ENCODE data around the gene ALPI.

Gene ALPI

DNA sequence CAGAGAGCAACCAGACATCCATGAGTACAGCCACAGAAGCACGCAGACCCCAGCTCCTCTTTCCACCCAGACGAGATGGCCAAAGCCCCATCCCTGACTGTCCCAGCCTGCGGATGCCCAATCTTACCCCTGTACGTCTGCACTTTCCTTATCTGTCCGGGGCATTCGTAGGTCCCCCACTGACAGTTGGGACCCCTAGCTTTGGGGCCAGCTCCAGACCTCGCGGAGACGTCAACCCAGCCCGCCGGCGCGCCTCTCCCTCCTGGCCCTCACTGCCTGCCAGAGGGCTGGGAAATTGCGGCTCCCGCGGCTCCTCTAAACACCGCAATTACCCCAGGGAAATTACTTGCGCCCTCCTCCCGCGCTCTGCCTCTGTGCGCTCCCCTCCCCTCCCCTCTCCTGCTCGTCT is 29.4 kb downstream of the ALPI start:
- DNase-seq (ENCODE audit: low read depth in 3 of 3), result no peak

DNA sequence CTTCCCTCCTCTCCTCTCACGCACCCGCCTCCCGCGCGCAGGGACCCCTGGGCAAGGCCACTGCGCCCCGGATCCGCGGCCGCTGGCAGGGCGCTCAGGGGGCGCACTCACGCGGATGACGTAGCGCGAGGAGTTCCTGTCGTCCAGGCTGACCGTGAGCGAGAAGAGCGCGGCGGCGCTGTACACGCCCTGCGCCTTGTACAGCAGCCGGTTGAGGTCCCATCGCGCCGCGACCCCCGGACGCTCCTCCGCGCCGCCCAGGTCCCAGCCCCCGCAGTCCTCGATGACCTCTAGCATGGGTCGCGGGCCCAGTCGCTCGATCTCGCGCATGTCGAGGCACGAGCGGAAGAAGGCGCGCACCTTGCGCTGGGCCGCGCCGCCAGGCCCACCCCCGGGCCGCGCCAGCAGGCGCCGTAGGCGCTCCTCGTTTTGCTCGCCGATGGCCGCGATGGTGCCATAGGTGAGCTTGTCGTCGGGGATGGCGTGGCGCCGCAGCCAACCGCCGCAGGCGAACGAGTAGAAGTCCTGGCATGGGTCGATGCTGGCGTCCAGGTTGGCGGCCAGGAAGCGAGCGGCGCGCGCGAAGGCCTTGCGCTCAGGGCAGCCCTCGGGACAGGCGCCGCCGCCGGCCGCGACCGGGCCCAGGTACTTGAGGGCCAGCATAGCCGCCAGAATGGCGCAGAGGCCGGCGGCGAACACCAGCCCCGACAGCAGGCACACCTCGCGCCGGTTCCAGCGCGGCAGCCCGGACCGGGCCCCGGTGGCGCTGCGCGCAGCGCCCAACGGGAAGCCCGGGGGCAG is 30.0 kb downstream of the ALPI start:
- DNase-seq (ENCODE audit: low read depth in 3 of 3), result no peak

DNA sequence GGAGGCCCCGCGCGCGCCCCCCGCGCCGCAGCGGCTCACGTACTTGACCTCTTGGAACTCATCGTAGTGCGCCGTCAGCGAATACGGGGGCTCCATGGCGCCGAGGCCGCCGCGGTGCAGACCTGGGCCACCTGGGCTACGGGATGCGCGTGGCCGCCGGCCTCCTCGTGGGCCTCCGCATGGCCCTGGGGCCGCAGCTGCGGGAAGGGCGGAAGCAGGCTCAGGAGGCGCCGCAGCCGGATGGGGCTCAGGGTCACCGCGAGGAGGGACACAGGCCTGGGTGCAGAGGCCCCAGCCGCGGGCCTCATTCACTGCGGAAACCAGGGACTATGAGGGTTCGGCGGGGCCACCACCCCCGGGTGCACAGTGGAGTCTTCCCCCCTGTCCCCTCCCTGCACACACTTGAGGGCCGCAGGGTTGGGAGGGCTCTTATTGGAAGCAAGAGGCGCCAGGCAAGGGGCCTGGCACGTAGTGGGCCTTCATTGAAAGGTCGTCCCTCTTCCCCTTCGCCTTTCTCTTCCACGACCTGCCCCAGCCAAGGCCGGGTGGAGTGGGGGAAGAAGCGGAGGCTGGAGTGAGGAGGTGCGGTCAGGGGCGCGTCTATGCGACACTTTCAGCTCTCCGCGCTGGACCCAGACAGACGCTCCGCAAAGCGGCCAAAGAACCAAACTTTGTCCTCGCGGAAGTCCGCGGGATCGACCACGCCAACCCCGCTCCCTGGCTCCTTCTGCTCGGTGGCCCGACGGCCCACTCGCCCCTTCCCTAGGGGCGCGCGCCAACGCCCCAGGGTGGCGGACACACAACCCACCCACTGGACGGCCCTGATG is 30.8 kb downstream of the ALPI start:
- no peak for DNase-seq (ENCODE audit: low read depth in 3 of 3)

DNA sequence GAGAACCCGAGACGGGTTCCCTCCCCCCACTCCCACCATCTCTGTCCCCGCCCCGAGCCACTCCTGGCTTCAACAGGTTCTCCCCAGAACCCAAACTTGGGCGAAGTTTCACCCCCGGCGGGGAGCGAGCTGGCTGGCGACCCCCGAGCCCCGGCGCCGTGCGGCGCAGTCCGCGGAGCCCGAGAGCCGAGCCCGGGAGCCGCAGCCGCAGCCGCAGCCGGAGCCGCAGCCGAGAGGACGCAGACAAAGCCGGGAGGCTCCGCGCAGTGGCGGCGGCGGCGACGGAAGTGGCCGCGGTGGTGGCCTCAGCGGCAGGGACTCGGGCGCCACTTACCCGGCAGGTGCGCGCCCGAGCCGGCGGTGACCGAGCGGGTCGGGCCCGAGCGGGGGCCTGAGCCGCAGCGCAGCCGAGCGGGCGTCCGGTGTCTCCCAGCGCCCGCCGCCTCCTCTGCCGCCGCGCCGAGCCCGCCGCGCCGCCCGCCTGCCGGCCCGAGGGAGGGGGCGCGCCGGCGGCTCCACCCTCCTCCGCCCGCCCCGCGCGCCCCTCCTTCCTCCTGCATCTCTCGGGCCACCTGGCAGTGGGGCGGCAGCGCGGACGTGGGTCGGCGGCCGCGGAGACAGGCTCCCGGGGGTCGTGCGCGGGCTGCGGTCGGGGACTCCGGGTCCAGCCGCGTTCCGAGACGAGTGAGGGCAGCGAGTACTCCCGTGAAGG is 31.6 kb downstream of the ALPI start, which contains the start of gene ECEL1:
ECEL1 (minus strand) TSS at position 450 of the 712 bp plus-strand sequence. CDS start 1,181 bp downstream, outside the sequence.
- DNase-seq (ENCODE audit: low read depth in 3 of 3), result no peak

DNA sequence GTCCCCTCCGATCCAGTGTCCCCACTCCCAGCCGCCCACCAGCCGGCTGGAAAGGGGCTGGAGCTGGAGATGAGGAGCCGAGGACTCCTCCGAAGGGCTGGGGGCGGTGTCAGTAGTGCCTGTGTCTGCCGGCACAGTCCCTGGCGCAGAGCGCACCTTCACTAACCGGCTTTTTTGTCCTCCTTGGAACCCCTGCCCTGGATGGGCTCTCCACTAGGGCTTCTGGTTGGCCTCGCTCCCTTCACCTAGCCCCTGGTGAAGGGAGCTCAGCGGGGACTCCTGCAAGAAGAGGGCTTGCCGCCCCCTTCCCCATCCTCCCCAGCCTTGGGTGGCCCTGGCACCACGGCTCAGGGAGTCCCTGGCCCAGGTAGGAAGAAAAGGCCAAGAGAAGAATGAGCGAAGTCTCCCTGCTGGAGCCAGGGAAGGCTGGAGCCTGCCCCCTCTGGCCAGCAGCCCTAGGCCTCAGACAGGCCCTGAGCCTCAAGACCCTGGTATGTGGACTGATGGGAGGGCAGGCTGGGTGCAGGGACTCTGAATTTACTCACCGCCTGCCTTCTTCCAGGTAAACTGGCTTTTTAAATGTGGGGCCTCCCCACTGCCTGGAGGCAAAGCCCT is 32.3 kb downstream of the ALPI start:
- DNase-seq (ENCODE audit: low read depth in 3 of 3), result no peak

DNA sequence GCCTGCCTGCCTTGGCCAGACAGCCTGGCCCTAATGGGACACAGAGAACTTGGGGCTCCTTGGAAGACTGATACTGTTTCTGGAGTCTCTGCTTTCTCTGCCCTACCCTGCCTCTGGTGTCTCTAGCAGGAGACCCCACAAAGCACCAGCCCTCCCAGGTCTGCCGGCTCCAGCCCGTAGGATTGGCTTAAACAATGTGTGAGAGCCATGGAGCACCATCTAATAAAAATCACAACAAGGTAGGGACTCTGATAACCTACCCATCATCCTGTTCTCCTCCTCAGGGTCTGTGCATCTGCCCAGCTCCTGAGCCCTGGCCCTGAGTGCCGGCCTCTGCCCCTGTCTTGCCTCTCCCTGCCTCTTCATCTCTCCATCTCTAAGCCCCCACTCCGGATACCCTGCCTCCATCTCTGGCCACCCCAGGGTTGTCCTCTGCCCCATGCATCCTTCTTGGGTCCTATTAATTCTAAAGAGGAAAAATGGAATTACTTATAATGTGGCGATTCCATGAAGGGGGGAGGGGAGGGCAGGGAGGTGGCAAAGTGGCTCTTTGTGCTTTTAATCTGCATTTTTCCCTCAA is 32.9 kb downstream of the ALPI start:
- no peak for DNase-seq (ENCODE audit: low read depth in 3 of 3)

DNA sequence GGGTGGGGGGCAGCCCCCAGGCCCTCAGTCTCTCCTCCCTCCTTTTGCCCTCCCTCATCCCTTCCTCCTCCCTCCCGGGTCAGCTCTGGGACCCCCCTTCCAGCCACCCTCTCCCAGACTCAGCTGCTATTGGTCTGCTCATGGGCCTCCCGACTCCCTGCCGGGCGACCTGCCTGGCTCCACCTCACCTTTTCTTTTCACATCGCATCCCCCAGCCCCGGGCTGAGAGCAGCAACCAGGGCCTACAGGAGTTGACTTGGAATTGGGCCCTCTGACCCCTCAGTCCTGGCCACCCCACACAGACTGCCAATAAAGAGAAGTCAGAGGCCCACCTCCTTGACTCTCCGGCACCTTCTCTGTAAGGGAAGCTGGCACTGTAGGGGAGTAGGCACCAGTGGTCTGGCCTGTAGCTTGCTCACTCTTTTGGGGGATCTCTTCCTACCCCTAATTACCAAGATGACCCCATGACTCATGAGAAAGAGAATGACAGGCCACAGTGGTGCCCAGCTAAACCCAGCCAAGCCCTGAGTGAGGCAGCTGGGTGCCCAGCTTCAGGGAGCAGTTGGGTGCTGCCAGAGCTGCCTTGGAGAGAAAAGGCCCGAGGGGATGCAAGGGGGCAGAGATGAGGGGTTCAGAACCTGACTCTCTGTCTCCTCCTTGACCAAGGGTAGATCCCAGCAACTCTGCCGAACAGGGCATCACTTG is 33.7 kb downstream of the ALPI start:
- no peak for DNase-seq (ENCODE audit: low read depth in 3 of 3)

DNA sequence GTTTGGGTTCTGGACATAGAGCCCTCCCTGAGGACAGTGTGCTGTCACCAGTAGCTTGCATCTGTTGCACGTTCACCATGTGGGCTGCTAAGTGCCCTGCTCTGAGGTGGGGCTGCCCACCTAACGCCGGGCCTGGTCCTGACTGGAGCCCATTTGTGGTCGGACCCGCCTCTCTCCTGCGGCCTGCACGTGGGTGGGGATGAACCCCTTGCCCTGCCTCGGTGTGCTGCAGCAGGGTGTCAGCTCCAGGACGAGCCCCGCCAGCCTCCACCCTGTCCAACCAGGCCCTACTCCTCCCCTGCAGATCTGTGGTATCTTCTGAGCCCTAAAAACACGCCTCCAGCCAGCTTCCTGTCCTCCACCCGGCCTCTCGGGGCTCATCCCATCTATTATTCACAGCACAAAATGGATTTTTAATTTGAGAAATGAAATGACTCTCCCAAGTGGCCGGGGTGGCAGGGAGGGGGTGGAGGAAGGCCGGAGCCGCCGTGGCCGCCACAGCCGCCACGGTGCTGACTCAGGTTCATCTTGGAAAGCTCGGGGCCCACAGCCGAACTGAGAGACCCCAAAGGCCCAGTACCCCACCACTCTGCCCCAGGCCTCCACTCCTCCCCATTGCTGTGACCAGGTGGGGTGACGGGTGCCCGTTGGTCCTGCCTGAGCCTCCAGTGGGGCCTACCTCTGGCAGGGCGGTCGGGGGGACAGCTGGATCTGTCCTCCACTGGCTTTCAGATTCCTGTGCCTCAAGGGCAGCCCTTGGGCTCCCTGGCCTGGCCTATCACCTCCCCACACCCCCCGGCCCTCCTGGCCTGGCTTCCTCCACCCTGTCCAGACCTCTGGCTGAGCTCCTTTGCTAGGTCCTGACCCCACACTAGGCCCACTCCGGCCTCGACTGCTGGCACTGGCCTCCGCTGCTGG is 34.5 kb downstream of the ALPI start:
- DNase-seq (ENCODE audit: low read depth in 3 of 3), result no peak

DNA sequence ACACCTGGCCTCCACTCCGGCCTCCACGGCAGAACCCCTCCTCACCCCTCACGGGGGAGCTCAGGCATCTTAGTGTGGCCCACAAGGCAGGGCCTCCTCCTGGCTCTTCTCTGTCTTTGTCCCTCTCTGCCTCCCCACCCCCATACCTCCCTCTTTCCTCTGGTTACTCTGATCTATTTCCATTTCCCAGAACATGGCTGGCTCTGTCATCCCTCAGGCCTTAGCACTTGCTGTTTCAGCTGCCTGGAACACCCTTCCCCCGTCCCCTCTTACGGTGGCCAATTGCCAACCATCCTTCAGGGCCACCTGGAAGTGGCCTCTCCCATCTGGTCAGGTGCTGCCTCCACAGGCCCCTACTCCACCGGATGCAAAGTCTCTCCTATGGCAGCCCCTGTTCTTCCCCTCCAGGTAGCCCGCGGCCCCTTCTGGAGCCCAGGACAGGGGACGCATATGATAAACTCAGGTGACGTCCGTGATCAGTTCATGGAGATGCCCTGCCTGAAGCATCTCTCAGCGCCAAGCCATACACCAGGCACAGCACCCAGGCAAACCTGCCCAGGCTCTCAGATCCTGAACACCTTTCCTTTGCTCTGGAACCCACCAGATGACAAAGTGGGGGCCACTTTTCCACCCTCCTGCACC is 35.3 kb downstream of the ALPI start:
- no peak for DNase-seq (ENCODE audit: low read depth in 3 of 3)

DNA sequence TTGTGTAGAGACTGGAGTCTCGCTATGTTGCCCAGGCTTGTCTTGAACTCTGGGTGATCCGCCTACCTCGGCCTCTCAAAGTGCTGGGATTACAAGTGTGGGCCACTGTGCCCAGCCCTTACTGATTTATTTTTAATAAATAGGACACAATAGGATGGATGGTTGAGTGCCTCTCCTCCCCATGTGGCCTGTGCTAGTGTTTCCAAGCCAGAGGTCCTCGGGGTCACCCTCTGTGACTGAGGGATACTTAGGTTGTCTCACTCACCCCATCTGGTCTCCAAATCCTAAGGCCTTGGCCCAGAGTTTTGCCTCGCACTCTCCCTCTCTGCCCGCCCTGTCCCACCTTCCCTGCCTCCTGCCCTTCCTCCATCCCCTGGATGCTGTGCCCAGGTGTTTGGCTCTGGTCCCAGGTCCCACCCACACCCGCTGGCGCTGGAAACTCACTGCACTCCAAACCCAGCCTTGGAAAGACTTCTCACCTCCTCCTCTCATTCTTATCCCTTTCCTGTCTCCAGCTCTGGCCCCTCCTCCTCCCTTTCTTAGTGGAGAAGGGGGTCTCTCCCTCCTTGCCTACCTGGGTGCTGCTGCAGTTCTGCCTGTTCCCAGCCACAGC is 36.4 kb downstream of the ALPI start:
- no peak for DNase-seq (ENCODE audit: low read depth in 3 of 3)

DNA sequence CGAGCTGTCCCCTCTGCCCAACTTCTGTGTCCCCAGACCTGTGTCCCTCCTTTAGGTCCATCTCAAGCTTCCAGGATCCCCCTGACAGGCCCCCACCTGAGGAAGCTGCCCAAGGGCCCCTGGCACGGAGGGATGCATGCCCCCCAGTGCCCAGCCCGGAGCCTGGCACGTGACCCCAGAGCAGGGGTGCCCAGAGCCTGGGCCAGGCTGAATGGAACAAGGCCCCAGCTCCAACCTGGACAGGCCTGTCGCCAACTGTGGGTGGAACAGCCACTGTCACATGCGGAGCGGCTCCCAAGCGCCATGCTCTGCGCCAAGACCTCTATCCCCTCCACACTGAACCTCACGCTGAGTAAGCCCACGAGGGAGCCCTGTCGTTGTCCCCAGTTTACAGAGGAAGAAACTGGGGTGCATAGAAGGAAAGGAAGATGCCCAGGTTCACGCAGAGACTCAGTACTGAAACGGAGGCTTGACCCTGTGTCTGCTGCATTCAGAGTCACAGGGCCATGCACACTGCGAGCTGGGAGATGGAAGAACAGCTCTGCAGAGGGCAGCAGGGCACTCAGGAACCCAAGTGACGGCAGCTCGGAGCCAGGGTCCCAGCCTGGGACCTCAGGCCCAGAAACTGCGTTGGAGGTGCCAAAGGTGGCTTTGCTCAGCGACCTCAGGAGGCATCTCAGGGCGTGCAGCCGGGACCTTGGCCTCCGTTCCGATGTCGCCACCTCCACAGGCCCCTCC is 37.2 kb downstream of the ALPI start:
- DNase-seq (ENCODE audit: low read depth in 3 of 3), result no peak

DNA sequence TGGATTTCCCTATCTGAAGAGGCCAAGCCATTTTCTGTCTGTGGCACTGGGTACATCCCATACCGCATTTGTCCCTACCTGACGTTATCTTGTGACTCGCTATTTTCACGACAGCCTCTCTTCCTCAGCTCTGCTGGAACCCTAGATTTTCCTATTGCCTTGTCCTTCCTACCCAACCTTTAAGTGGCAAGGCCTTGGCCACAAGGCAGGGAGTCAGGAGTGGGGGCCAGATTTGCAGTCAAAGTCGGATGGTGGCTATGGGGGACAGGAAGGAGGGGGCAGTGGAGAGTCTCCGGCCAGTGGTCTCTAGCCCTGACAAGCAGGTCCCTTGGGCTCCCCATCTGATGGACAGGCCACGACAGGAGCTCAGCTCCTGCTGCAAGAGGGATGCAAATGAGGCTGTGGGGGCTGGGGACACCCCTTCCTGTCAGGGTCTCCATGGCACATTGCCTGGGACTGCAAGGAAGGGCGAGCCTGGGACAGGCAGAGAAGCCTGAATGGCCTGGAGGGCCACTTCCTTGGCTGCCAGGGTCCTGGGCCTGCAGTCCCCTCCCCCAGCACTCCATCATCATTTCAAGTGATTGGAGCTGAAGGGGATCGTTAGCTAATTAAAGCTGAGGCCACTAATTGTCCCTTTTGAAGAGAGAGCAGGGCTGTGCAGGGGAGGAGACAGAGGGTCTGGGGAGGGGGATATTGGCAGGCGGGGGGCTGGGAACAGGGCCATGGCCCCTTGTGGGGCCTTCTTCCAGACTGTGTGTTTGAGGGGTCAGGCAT is 37.9 kb downstream of the ALPI start:
- DNase-seq (ENCODE audit: low read depth in 3 of 3), result no peak

DNA sequence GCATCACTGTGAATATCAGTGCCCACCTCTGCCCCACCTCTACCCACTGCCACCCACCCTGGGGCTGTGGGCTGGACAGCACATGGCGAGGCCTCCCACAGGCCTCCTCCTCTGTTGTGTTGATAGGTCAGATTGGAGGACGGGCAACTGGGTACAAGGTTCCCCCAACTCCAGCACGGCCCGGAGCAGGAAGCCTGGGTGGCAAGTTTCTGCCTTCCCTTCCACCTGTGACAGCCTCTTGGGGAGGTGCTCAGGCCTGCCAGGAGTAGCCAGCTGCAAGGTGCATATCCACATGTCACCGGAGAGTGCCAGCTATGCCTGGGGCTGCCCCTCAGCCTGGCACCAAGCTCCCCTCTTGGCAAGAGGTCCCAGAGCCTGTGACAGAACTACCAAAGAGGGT is 38.6 kb downstream of the ALPI start:
- DNase-seq (ENCODE audit: low read depth in 3 of 3), result no peak

DNA sequence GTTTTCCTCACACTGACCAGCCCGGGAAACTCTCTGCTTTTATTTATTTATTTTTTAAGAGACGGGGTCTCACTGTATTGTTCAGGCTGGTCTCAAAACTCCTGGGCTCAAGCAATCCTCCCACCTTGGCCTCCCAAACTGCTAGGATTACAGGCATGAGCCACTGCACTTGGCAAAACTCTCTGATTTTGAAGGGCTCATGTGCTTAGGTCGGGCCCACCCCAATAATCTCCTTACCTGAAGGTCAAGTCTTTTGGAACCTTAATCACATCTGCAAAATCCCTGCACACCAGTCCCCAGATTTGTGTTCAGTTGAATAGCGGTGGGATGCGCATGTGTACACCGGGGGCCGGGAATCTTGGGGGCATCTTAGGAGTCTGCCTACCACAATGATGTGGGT is 39.3 kb downstream of the ALPI start:
- DNase-seq (ENCODE audit: low read depth in 3 of 3), result no peak

DNA sequence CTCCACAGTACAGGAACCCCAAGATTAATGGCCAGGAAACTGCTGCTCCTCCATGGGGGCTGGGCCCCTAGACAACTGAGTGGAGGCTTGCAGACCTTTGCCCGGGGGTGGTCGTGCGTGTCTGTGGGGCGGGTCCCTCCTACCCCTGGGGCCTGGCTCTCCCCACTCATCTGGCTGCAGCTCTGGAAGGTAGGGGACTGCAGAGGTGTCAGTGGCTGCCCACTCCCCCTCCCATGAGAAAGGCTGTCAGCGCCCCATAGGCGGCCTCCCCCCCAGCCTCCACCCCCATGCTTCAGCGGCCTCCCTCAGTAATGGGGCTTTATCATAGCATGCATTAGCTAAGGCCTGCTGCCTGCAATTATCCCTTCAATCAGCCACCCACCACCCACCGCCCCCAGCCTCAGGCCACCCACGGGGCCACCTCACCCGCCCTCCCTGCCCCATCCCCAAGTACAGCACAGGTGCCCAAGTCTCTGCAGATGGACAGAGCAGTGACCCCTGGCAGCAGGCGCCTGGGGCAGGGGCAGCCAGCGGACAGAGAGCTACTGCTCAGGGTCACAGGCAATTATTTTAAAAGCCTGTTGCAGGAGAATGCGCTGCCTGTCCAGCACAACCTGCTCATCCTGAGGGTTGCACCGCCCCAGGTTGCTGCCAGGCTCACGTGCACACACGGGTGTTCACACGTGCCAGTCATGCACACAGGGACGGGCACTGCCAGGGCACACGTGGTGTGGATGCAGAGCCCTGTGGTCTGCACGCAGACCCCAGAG is 40.7 kb downstream of the ALPI start:
- no peak for DNase-seq (ENCODE audit: low read depth in 3 of 3)

DNA sequence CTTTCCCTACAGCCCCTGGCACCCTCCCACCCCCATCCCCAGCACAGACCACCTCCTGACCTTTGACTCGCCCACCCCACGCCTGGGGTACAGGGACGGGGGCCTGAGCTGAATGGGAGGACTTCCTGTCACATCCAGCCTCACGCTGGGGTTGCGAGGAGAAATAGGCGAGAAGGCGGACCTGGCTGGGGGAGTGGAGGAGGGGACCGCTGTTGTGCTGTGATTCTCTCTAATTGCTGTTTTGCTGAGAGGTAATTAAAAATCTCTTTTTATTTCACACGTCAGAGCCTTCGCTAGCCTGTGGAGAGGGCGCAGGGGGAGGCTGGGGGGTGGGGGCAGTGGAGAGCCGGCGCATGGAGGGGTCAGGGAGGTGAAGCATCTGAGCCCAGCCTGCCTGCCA is 41.4 kb downstream of the ALPI start:
- no peak for DNase-seq (ENCODE audit: low read depth in 3 of 3)

DNA sequence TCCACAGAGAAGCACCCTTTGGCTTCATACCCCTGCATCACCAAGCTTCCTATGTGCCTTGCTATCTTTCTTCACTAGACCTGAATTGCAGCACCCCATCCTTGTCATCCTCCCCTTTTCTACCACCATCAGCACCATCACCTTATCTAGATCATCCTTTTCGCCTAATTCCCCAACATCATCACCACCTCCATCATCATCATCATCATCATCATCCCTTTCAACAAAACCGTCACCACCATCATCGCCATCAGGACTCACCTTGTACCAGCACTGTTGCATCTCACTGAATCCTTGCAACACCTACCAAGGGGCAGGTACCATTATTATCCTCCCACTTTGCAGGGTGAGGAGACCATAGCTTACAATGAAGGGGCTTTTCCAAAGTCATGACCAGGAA is 42.5 kb downstream of the ALPI start:
- no peak for DNase-seq (ENCODE audit: low read depth in 3 of 3)

All from stimulated activated CD4-positive, alpha-beta T cell treated with anti-CD3 and anti-CD28 coated beads, TNF-alpha, amount 100 ng/mL, for 24 hours (primary cell).